HG02642 (cell line): ENCODE results near the gene RASA3.
"Not testable (repeated sequence)": the region's sequence is repeated elsewhere in the genome, so short reads cannot be mapped to it uniquely, and the experiment has no call there.

Experiments used
- ATAC-seq: cut with Tn5 transposase; IDR thresholded peaks from one replicate; pipeline ENCODE4 v1.9.1; 2021; ENCODE audit warnings: mild to moderate bottlenecking; ENCODE audit not compliant: unreplicated experiment, poor library complexity

Gene RASA3

GRCh38 chr13:114103801-114104654 is 28.4 kb downstream of the RASA3 start:
- no peak for ATAC-seq

- ATAC-seq = not testable (repeated sequence)
These were observed 29.2 kb downstream of the RASA3 start for GRCh38 chr13:114103289-114103621.

- no peak for ATAC-seq
These were observed 29.7 kb downstream of the RASA3 start for GRCh38 chr13:114102521-114103288.

- no peak for ATAC-seq
These were observed 30.3 kb downstream of the RASA3 start for GRCh38 chr13:114102131-114102520.

GRCh38 chr13:114101358-114102130 is 30.9 kb downstream of the RASA3 start:
- ATAC-seq = no peak

- no peak for ATAC-seq
These were observed 31.7 kb downstream of the RASA3 start for GRCh38 chr13:114100446-114101357.

GRCh38 chr13:114099918-114100445 is 32.4 kb downstream of the RASA3 start:
- ATAC-seq = no peak

GRCh38 chr13:114099191-114099590 is 33.2 kb downstream of the RASA3 start:
- ATAC-seq = no peak

GRCh38 chr13:114098689-114099056 is 33.8 kb downstream of the RASA3 start:
- ATAC-seq = not testable (repeated sequence)

- no peak for ATAC-seq
These were observed 34.3 kb downstream of the RASA3 start for GRCh38 chr13:114097893-114098688.

- ATAC-seq = no peak
These were observed 35.1 kb downstream of the RASA3 start for GRCh38 chr13:114097212-114097892.

- no peak for ATAC-seq
These were observed 35.6 kb downstream of the RASA3 start for GRCh38 chr13:114096811-114097211.

- ATAC-seq = no peak
These were observed 36.4 kb downstream of the RASA3 start for GRCh38 chr13:114096031-114096485.

- no peak for ATAC-seq
These were observed 36.9 kb downstream of the RASA3 start for GRCh38 chr13:114095486-114095885.

GRCh38 chr13:114093118-114093517 is 39.3 kb downstream of the RASA3 start:
- ATAC-seq = no peak

GRCh38 chr13:114092468-114092867 is 40.0 kb downstream of the RASA3 start:
- no peak for ATAC-seq

- no peak for ATAC-seq
These were observed 41.9 kb downstream of the RASA3 start for GRCh38 chr13:114090476-114090875.

- no peak for ATAC-seq
These were observed 42.5 kb downstream of the RASA3 start for GRCh38 chr13:114089751-114090400.
